Testis (tissue), 2 donors: ENCODE measurements around the gene YPEL4.

Experiments used
- POLR2A ChIP-seq: fragments of 450-650 bp; IDR thresholded peaks from one replicate; pipeline ENCODE4 v1.6.1; 2017; ENCODE audit warnings: antibody characterized with exemption, mild to moderate bottlenecking, moderate library complexity
- TF ChIP-seq, protein P1 (sequence below), 3 experiments: fragments of 450-650 bp in 2 of 3; fragments of 200-600 bp in 1 of 3; sonication (generic) in 1 of 3; IDR thresholded peaks; one replicate each; pipeline ENCODE4 v1.5.1; 2016 to 2019; ENCODE audit warnings: antibody characterized with exemption in 3 of 3, mild to moderate bottlenecking in 2 of 3, moderate library complexity in 1 of 3

DNA sequence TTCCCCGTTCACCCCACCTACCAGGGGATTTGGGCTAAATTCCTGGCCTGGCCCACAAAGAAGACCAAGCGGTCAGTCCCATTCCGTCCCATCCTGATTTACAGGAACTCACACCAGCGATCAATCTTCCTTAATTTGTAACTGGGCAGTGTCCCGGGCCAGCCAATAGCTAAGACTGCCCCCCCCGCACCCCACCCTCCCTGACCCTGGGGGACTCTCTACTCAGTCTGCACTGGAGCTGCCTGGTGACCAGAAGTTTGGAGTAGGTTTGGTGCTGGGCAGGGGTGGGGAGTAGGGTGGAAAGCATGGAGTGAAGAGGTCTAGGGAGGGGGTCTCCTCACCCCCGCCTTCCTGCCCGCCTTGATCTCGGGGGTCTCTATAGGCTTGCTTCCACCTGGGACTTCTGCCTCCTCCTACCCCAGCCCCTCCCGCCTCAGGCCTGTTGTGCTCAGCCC lies 52.2 kb downstream of the YPEL4 start, which contains the start of gene SERPING1:
- TF ChIP-seq, protein P1, sequence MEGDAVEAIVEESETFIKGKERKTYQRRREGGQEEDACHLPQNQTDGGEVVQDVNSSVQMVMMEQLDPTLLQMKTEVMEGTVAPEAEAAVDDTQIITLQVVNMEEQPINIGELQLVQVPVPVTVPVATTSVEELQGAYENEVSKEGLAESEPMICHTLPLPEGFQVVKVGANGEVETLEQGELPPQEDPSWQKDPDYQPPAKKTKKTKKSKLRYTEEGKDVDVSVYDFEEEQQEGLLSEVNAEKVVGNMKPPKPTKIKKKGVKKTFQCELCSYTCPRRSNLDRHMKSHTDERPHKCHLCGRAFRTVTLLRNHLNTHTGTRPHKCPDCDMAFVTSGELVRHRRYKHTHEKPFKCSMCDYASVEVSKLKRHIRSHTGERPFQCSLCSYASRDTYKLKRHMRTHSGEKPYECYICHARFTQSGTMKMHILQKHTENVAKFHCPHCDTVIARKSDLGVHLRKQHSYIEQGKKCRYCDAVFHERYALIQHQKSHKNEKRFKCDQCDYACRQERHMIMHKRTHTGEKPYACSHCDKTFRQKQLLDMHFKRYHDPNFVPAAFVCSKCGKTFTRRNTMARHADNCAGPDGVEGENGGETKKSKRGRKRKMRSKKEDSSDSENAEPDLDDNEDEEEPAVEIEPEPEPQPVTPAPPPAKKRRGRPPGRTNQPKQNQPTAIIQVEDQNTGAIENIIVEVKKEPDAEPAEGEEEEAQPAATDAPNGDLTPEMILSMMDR (IDR thresholded peaks at IDR 0.05) = no peak
- no peak for TF ChIP-seq POLR2A
